ENCODE results near the gene BID. TPM values are rescaled to one million over a fixed set of nuclear protein-coding genes. Genes with fewer than 3 reads are reported as not detected.
A peak's percentile ranks its signal among the peaks of the same experiment; 100 is the strongest.

BID gene
- total RNA-seq, 1 experiment from 2014 or later = 23.2 TPM

DNA sequence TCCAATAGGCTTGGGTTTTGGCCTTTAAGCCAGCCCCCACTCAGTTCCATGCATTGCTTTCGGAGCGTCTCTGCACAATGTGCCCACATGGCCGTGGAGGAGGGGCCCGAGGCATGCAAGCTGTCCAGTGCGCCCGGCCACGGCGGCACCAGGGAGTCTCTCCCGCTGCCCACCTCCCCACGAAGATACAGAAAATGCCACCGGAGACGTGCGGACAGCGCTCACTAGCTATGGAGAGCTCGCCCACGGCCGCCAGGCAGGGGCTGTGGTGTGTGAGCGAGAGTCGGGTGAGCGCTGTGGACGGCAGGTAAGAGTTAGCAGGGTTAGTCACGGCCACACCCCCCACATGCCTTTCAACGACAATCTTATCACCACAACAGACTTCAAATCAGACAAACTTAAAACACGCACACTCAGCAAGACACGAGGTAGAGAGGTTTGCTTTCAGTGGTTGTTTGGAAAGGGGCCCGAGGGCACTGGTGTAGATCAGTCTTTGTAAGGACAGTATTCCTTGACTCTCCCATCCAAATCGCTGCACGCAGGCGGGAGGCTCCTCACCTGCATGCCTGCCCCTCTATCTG, 18.7 kb upstream of the BID start:
- Histone ChIP-seq H3K14ac (ENCODE audit: insufficient read depth, low read length) (no peak overlapping the region; the same call in 1 of the 2 replicates), H3K56ac (ENCODE audit: insufficient read length, low read depth, low read length) (no peak overlapping the region), H3K4me2 (ENCODE audit: insufficient read depth, insufficient read length, low read length) (no peak overlapping the region), H3K9me3 (ENCODE audit: control insufficient read depth, low read depth, low read length) (no peaks in the 10 kb centered on the region), H3K4ac (ENCODE audit: low read depth, low read length) (no peak overlapping the region), H2BK15ac (ENCODE audit: low read depth, low read length) (no peak overlapping the region), H3T11ph (ENCODE audit: low read length) (no peak overlapping the region), H4K91ac (ENCODE audit: insufficient read length, low read depth, low read length) (no peak overlapping the region), H3K23ac (ENCODE audit: insufficient read length, low read depth, low read length) (no peak overlapping the region), H2BK20ac (ENCODE audit: low read depth, low read length, poor library complexity, severe bottlenecking) (no peak overlapping the region), H2AFZ (ENCODE audit: low read length) (no peak overlapping the region), H4K5ac (ENCODE audit: insufficient read length, low read depth, low read length) (no peak overlapping the region), H3K27me3 (ENCODE audit: insufficient read depth, low read length) (no peaks in the 10 kb centered on the region), H2BK5ac (ENCODE audit: insufficient read length, low read length) (no peak overlapping the region), H3K23me2 (ENCODE audit: insufficient read length, low read depth, low read length, poor library complexity, severe bottlenecking) (no peaks in the 10 kb centered on the region), H3K9ac (ENCODE audit: extremely low read depth, insufficient read length, low read length) (no peak overlapping the region), H2BK12ac (ENCODE audit: insufficient read length, low read depth, low read length) (no peak overlapping the region), H3K27ac (ENCODE audit: insufficient read length, low read depth, low read length) (no peak overlapping the region), H3K79me2 (ENCODE audit: insufficient read depth, low read length) (no peaks in the 10 kb centered on the region), H3K4me1 (ENCODE audit: insufficient read depth, low read length) (no peaks in the 10 kb centered on the region), H2BK120ac (ENCODE audit: low read depth, low read length, poor library complexity, severe bottlenecking) (no peak overlapping the region), H3K18ac (ENCODE audit: insufficient read length, low read depth, low read length) (no peak overlapping the region), H4K20me1 (ENCODE audit: control insufficient read depth, insufficient read depth, insufficient read length) (no peaks in the 10 kb centered on the region), H4K8ac (replicated peaks; ENCODE audit: insufficient read length, low read depth, low read length) (no peak overlapping the region), H3K79me1 (ENCODE audit: insufficient read depth, low read depth, low read length, poor library complexity, severe bottlenecking) (no peaks in the 10 kb centered on the region), H2AK5ac (ENCODE audit: insufficient read length, low read length) (no peak overlapping the region)
- no peak for DNase-seq
- H3K27ac Mint-ChIP-seq = peak overlapping the region in 2 of 3 experiments; percentile 18 to 29; a peak in 4 of 7 replicates
- no peaks in the 10 kb centered on the region for H3K9me3 Mint-ChIP-seq
- peaks cover 0 to 4% (median 0%) of the 10 kb centered on the region in 3 experiments; a peak in 4 of 7 replicates for H3K36me3 Mint-ChIP-seq (ENCODE audit: insufficient read depth in 1 of 3, low read depth in 3 of 3)
- H3K4me3 Mint-ChIP-seq = no peak overlapping the region
- TF ChIP-seq, protein P1, sequence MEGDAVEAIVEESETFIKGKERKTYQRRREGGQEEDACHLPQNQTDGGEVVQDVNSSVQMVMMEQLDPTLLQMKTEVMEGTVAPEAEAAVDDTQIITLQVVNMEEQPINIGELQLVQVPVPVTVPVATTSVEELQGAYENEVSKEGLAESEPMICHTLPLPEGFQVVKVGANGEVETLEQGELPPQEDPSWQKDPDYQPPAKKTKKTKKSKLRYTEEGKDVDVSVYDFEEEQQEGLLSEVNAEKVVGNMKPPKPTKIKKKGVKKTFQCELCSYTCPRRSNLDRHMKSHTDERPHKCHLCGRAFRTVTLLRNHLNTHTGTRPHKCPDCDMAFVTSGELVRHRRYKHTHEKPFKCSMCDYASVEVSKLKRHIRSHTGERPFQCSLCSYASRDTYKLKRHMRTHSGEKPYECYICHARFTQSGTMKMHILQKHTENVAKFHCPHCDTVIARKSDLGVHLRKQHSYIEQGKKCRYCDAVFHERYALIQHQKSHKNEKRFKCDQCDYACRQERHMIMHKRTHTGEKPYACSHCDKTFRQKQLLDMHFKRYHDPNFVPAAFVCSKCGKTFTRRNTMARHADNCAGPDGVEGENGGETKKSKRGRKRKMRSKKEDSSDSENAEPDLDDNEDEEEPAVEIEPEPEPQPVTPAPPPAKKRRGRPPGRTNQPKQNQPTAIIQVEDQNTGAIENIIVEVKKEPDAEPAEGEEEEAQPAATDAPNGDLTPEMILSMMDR (conservative IDR thresholded peaks at IDR 0.05) = no peak
- no CpG with 5 or more reads among the region's 29 CpGs for WGBS (ENCODE audit: extremely low coverage, insufficient read length, low lambda C conversion rate)
- no peaks in the 10 kb centered on the region for H3K27me3 Mint-ChIP-seq (ENCODE audit: low read depth)
- H3K4me1 Mint-ChIP-seq = no peaks in the 10 kb centered on the region

Measured in H9 (cell line).